Activated naive CD8-positive, alpha-beta T cell treated with anti-CD3 and anti-CD28 coated beads, Interleukin-2, amount 50 U/mL, for 16 hours (primary cell): Measurements from ENCODE around the gene C20orf173.
"Not testable (repeated sequence)": the region's sequence is repeated elsewhere in the genome, so short reads cannot be mapped to it uniquely, and the experiment has no call there.

Source experiments
- DNase-seq: peaks from one replicate; pipeline ENCODE4 v3.0.0-alpha.2; 2020; ENCODE audit warnings: low read depth, low spot score

C20orf173 gene

GRCh38 chr20:35529552-35529951 lies at the start of gene C20orf173:
Gene C20orf173 (minus strand): TSS chr20:35529652. CDS start chr20:35529373, 279 bp downstream.
- no peak for DNase-seq

GRCh38 chr20:35579196-35579595 lies 49.7 kb upstream of the C20orf173 start:
- no peak for DNase-seq

- DNase-seq: no peak
Measured at GRCh38 chr20:35578469-35578868, 49.0 kb upstream of the C20orf173 start.

- DNase-seq: no peak
Measured at GRCh38 chr20:35576816-35577215, 47.4 kb upstream of the C20orf173 start.

- no peak for DNase-seq
Measured at GRCh38 chr20:35575958-35576357, 46.5 kb upstream of the C20orf173 start.

GRCh38 chr20:35572838-35573237 lies 43.4 kb upstream of the C20orf173 start:
- DNase-seq: no peak

GRCh38 chr20:35571555-35571954 lies 42.1 kb upstream of the C20orf173 start:
- no peak for DNase-seq

GRCh38 chr20:35568645-35569044 lies 39.2 kb upstream of the C20orf173 start:
- DNase-seq: no peak

GRCh38 chr20:35564905-35565304 lies 35.5 kb upstream of the C20orf173 start:
- DNase-seq: no peak

GRCh38 chr20:35563834-35564233 lies 34.4 kb upstream of the C20orf173 start:
- no peak for DNase-seq

- DNase-seq: no peak
Measured at GRCh38 chr20:35562541-35563110, 33.2 kb upstream of the C20orf173 start.

GRCh38 chr20:35561671-35562070 lies 32.2 kb upstream of the C20orf173 start:
- no peak for DNase-seq

GRCh38 chr20:35561268-35561667 lies 31.8 kb upstream of the C20orf173 start:
- no peak for DNase-seq

- no peak for DNase-seq
Measured at GRCh38 chr20:35560541-35560940, 31.1 kb upstream of the C20orf173 start.

- DNase-seq: no peak
Measured at GRCh38 chr20:35560105-35560511, 30.7 kb upstream of the C20orf173 start.

GRCh38 chr20:35559042-35559693 lies 29.7 kb upstream of the C20orf173 start:
- DNase-seq: no peak

GRCh38 chr20:35558451-35558850 lies 29.0 kb upstream of the C20orf173 start:
- no peak for DNase-seq

GRCh38 chr20:35556871-35557270 lies 27.4 kb upstream of the C20orf173 start:
- DNase-seq: no peak

GRCh38 chr20:35555951-35556645 lies 26.6 kb upstream of the C20orf173 start:
- DNase-seq: no peak

- DNase-seq: not testable (repeated sequence)
Measured at GRCh38 chr20:35555461-35555860, 26.0 kb upstream of the C20orf173 start.

GRCh38 chr20:35552914-35553313 lies 23.5 kb upstream of the C20orf173 start:
- DNase-seq: no peak

- DNase-seq: no peak
Measured at GRCh38 chr20:35551503-35551902, 22.1 kb upstream of the C20orf173 start.

GRCh38 chr20:35547329-35547728 lies 17.9 kb upstream of the C20orf173 start:
- no peak for DNase-seq
